ENCODE measurements around the gene AP3S2.
"Not testable (repeated sequence)": the region's sequence is repeated elsewhere in the genome, so short reads cannot be mapped to it uniquely, and the experiment has no call there.

The AP3S2 gene

GRCh38 chr15:89836267-89837133 is 57.3 kb downstream of the AP3S2 start:
- DNase-seq (ENCODE audit: extremely low read depth, insufficient read length) = no peak
- no peak for TF ChIP-seq CTCF (IDR thresholded peaks at IDR 0.05; ENCODE audit: insufficient read depth, low read length, poor library complexity, severe bottlenecking)
- Histone ChIP-seq H3K27me3 (replicated peaks; ENCODE audit: control insufficient read depth, insufficient read depth, low read length) (no peaks in the 10 kb centered on the region), H3K36me3 (ENCODE audit: control insufficient read depth, insufficient read depth, low read length) (peaks cover 21% of the 10 kb centered on the region), H3K4me3 (replicated peaks; ENCODE audit: low read depth, low read length) (no peak overlapping the region)

- peaks cover 20% of the 10 kb centered on the region for H3K36me3 ChIP-seq (ENCODE audit: control insufficient read depth, insufficient read depth, low read length)
- no peak for DNase-seq (ENCODE audit: extremely low read depth, insufficient read length)
- no peak for TF ChIP-seq CTCF (IDR thresholded peaks at IDR 0.05; ENCODE audit: insufficient read depth, low read length, poor library complexity, severe bottlenecking)
These were observed 58.6 kb downstream of the AP3S2 start for GRCh38 chr15:89835176-89835564.

GRCh38 chr15:89834465-89835175 is 59.2 kb downstream of the AP3S2 start:
- not testable (repeated sequence) for DNase-seq (ENCODE audit: extremely low read depth, insufficient read length); H3K27me3 ChIP-seq (replicated peaks; ENCODE audit: control insufficient read depth, insufficient read depth, low read length); H3K4me3 ChIP-seq (replicated peaks; ENCODE audit: low read depth, low read length)
- peaks cover 20% of the 10 kb centered on the region for H3K36me3 ChIP-seq (ENCODE audit: control insufficient read depth, insufficient read depth, low read length)

More at GRCh38 chr15:89835176-89835564, 58.6 kb downstream of the AP3S2 start:
- H3K27me3 ChIP-seq (replicated peaks; ENCODE audit: control insufficient read depth, insufficient read depth, low read length) = no peaks in the 10 kb centered on the region
- H3K4me3 ChIP-seq (replicated peaks; ENCODE audit: low read depth, low read length) = no peak overlapping the region

- Histone ChIP-seq H3K36me3 (ENCODE audit: control insufficient read depth, insufficient read depth, low read length) (peaks cover 20% of the 10 kb centered on the region), H3K4me3 (replicated peaks; ENCODE audit: low read depth, low read length) (no peak overlapping the region), H3K27me3 (replicated peaks; ENCODE audit: control insufficient read depth, insufficient read depth, low read length) (no peaks in the 10 kb centered on the region)
- TF ChIP-seq CTCF (IDR thresholded peaks at IDR 0.05; ENCODE audit: insufficient read depth, low read length, poor library complexity, severe bottlenecking) = no peak
- DNase-seq (ENCODE audit: extremely low read depth, insufficient read length) = no peak
These were observed 59.8 kb downstream of the AP3S2 start for GRCh38 chr15:89833966-89834365.

- Histone ChIP-seq H3K36me3 (ENCODE audit: control insufficient read depth, insufficient read depth, low read length) (peaks cover 14% of the 10 kb centered on the region), H3K27me3 (replicated peaks; ENCODE audit: control insufficient read depth, insufficient read depth, low read length) (no peaks in the 10 kb centered on the region), H3K4me3 (replicated peaks; ENCODE audit: low read depth, low read length) (no peak overlapping the region)
- DNase-seq (ENCODE audit: extremely low read depth, insufficient read length) = no peak
- no peak for TF ChIP-seq CTCF (IDR thresholded peaks at IDR 0.05; ENCODE audit: insufficient read depth, low read length, poor library complexity, severe bottlenecking)
These were observed 63.2 kb downstream of the AP3S2 start for GRCh38 chr15:89830639-89831038.

Data from GM06990 (cell line).